Common myeloid progenitor, CD34-positive (primary cell): ENCODE results near the gene FBP2.

Experiments
- CTCF ChIA-PET: fragments of 350-600 bp; sonication (Branson Sonifier 250); formaldehyde crosslinking; loops from one replicate; lab custom pipeline; 2021; ENCODE audit warnings: antibody characterized with exemption; lab: Charles Lee
- POLR2A ChIA-PET: fragments of 350-600 bp; sonication (Branson Sonifier 250); formaldehyde crosslinking; loops from one replicate; lab custom pipeline; 2021; ENCODE audit warnings: antibody characterized with exemption; lab: Charles Lee
- DNase-seq, 3 donors: peaks; one replicate each; pipeline versions ENCODE4 v3.0.0 to v3.0.0-alpha.2; 2013
- H3K27ac ChIP-seq, 2 experiments: 1 replicate in 1 of 2; 2 replicates in 1 of 2; pipeline ENCODE4 v1.7.0; 2013; ENCODE audit warnings: inconsistent platforms in 2 of 2, low read length in 2 of 2, mild to moderate bottlenecking in 2 of 2, low read depth in 1 of 2, moderate library complexity in 1 of 2; ENCODE audit not compliant: severe bottlenecking in 2 of 2, insufficient read depth in 1 of 2, poor library complexity in 1 of 2
- H3K27me3 ChIP-seq, 5 experiments: replicated peaks in 2 of 5; 1 replicate in 3 of 5; 2 replicates in 2 of 5; pipeline versions ENCODE4 v1.6.1 to v1.7.0; 2013; ENCODE audit warnings: low read length in 4 of 5, mild to moderate bottlenecking in 2 of 5, moderate library complexity in 2 of 5, inconsistent platforms in 1 of 5; ENCODE audit not compliant: insufficient read depth in 5 of 5, control insufficient read depth in 4 of 5
- H3K36me3 ChIP-seq, 4 experiments: 1 replicate in 2 of 4; 2 replicates in 2 of 4; pipeline versions ENCODE4 v1.6.1 to v1.7.0; 2013; ENCODE audit warnings: low read length in 3 of 4, control low read depth in 1 of 4, mild to moderate bottlenecking in 1 of 4; ENCODE audit not compliant: control insufficient read depth in 4 of 4, insufficient read depth in 4 of 4
- H3K4me1 ChIP-seq, 4 experiments: 1 replicate in 3 of 4; 2 replicates in 1 of 4; pipeline versions ENCODE4 v1.6.1 to v1.7.1; 2013; ENCODE audit warnings: low read length in 3 of 4, mild to moderate bottlenecking in 3 of 4, control low read depth in 1 of 4, inconsistent platforms in 1 of 4, moderate library complexity in 1 of 4; ENCODE audit not compliant: control insufficient read depth in 4 of 4, insufficient read depth in 4 of 4; ENCODE audit errors: control extremely low read depth in 1 of 4
- H3K4me3 ChIP-seq, 7 experiments: 1 replicate in 4 of 7; 2 replicates in 3 of 7; pipeline versions ENCODE4 v1.5.1 to v1.7.0; 2013; ENCODE audit warnings: mild to moderate bottlenecking in 7 of 7, low read length in 6 of 7, moderate library complexity in 6 of 7, inconsistent platforms in 2 of 7, low read depth in 2 of 7, control low read depth in 1 of 7; ENCODE audit not compliant: insufficient read depth in 4 of 7, control insufficient read depth in 1 of 7; ENCODE audit errors: extremely low read depth in 1 of 7
- H3K9me3 ChIP-seq, 5 experiments: 1 replicate in 4 of 5; 2 replicates in 1 of 5; pipeline versions ENCODE4 v1.6.1 to v1.7.1; 2013; ENCODE audit warnings: low read length in 4 of 5, mild to moderate bottlenecking in 2 of 5, inconsistent platforms in 1 of 5, low read depth in 1 of 5, moderate library complexity in 1 of 5; ENCODE audit not compliant: control insufficient read depth in 4 of 5, insufficient read depth in 2 of 5; ENCODE audit errors: control extremely low read depth in 1 of 5
- WGBS: methylation state at CpG from one replicate; pipeline ENCODE4 v1.1.5; 2013; ENCODE audit not compliant: insufficient coverage; 5-methylcytosine and 5-hydroxymethylcytosine counted together

Gene FBP2

DNA sequence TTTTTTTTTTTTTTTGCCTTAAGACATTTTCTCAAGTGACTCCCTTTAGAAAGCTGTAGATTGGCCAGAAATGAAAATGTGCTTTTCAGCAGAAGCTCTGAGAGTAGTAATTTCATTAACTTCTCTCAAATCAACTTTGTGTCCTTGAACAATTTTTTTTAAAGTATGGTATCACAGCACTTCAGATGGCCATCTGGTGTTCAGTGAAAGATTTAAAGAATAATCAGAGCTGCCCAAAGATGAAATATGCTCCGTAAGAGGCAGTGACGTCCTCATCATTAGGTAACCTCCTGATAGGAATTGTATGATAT lies 81.7 kb downstream of the FBP2 start:
- no peak for DNase-seq
- no CpG with 5 or more reads among the region's 2 CpGs for WGBS
- no peaks in the 10 kb centered on the region for H3K9me3 ChIP-seq
- peaks cover 0 to 4% (median 0%) of the 10 kb centered on the region in 5 experiments for H3K27me3 ChIP-seq
- H3K27ac ChIP-seq: no peak overlapping the region
- H3K36me3 ChIP-seq: no peaks in the 10 kb centered on the region
- H3K4me1 ChIP-seq: no peaks in the 10 kb centered on the region
- CTCF ChIA-PET: no interaction called here
- POLR2A ChIA-PET: no interaction called here
- no peak overlapping the region for H3K4me3 ChIP-seq

- 98% methylated on average over 5 of the region's 6 CpGs for WGBS
- Histone ChIP-seq H3K4me1 (no peaks in the 10 kb centered on the region), H3K36me3 (no peaks in the 10 kb centered on the region), H3K9me3 (no peaks in the 10 kb centered on the region), H3K27me3 (peaks cover 0 to 4% (median 0%) of the 10 kb centered on the region in 5 experiments), H3K4me3 (no peak overlapping the region), H3K27ac (no peak overlapping the region)
- DNase-seq: no peak
- ChIA-PET CTCF (no interaction called here), POLR2A (no interaction called here)
Observed at GRCh38 chr9:94511134-94511954, 82.3 kb downstream of the FBP2 start.
